Measurements from ENCODE around the gene LDHB. TPM values are rescaled to one million over a fixed set of nuclear protein-coding genes. Genes with fewer than 3 reads are reported as not detected.
"Not testable (repeated sequence)": the region's sequence is repeated elsewhere in the genome, so short reads cannot be mapped to it uniquely, and the experiment has no call there.

Gene LDHB
- total RNA-seq, 1 donor from 2014 or later = 775 TPM

DNA sequence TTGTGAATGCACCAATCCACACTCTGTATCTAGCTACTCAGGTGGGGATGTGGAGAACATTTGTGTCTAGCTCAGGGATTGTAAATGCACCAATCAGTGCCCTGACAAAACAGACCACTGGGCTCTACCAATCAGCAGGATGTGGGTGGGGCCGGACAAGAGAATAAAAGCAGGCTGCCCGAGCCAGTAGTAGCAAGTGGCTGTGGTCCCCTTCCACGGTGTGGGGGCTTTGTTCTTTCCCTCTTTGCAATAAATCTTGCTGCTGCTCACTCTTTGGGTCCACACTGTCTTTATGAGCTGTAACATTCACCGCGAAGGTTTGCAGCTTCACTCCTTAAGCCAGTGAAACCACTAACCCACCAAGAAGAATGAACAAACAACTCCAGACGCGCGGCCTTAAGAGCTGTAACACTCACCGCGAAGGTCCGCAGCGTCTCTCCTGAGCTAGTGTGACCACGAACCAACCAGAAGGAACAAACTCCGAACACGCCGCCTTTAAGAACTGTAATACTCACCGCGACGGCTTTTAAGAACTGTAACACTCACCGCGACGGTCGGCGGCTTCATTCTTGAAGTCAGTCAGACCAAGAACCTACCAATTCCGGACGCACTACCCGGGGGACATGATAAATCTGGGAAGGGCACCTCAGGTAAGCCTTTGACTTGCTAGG is 4.6 kb upstream of the LDHB start:
- FAIRE-seq (no peak), DNase-seq (ENCODE audit: low read depth) (no peak)
- Mint-ChIP-seq H3K4me3 (ENCODE audit: unreplicated experiment) (no peak overlapping the region), H3K27ac (ENCODE audit: unreplicated experiment) (no peak overlapping the region), H3K4me1 (ENCODE audit: low read depth, unreplicated experiment) (peaks cover 2% of the 10 kb centered on the region), H3K27me3 (ENCODE audit: low read depth, unreplicated experiment) (no peaks in the 10 kb centered on the region), H3K36me3 (ENCODE audit: low read depth, unreplicated experiment) (peaks cover 1% of the 10 kb centered on the region), H3K9me3 (ENCODE audit: unreplicated experiment) (no peaks in the 10 kb centered on the region)
- TF ChIP-seq, protein P1, sequence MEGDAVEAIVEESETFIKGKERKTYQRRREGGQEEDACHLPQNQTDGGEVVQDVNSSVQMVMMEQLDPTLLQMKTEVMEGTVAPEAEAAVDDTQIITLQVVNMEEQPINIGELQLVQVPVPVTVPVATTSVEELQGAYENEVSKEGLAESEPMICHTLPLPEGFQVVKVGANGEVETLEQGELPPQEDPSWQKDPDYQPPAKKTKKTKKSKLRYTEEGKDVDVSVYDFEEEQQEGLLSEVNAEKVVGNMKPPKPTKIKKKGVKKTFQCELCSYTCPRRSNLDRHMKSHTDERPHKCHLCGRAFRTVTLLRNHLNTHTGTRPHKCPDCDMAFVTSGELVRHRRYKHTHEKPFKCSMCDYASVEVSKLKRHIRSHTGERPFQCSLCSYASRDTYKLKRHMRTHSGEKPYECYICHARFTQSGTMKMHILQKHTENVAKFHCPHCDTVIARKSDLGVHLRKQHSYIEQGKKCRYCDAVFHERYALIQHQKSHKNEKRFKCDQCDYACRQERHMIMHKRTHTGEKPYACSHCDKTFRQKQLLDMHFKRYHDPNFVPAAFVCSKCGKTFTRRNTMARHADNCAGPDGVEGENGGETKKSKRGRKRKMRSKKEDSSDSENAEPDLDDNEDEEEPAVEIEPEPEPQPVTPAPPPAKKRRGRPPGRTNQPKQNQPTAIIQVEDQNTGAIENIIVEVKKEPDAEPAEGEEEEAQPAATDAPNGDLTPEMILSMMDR (IDR thresholded peaks at IDR 0.05; ENCODE audit: insufficient read depth, low read depth, low read length) = no peak
- TF ChIP-seq EZH2 (IDR thresholded peaks at IDR 0.05; ENCODE audit: insufficient read depth, low read length) = no peak
- H3K27ac ChIP-seq (ENCODE audit: low read depth, low read length) = no peak overlapping the region
- H4K20me1 ChIP-seq (ENCODE audit: insufficient read depth, low read length) = no peaks in the 10 kb centered on the region
- no peaks in the 10 kb centered on the region for H3K9me3 ChIP-seq (ENCODE audit: insufficient read depth, low read depth, low read length)
- no peak overlapping the region for H3K4me2 ChIP-seq (ENCODE audit: low read length)
- no peaks in the 10 kb centered on the region for H3K36me3 ChIP-seq (ENCODE audit: insufficient read depth, low read length)
- no peaks in the 10 kb centered on the region for H3K4me1 ChIP-seq (ENCODE audit: insufficient read depth, low read length)
- H2AFZ ChIP-seq (ENCODE audit: low read depth, low read length) = no peak overlapping the region
- H3K27me3 ChIP-seq (ENCODE audit: insufficient read depth, low read length) = no peaks in the 10 kb centered on the region
- H3K9ac ChIP-seq (ENCODE audit: low read length) = no peak overlapping the region
- H3K79me2 ChIP-seq (ENCODE audit: insufficient read depth, low read length) = peaks cover 6% of the 10 kb centered on the region
- no peak overlapping the region for H3K4me3 ChIP-seq (ENCODE audit: insufficient read depth, low read depth, low read length)

DNA sequence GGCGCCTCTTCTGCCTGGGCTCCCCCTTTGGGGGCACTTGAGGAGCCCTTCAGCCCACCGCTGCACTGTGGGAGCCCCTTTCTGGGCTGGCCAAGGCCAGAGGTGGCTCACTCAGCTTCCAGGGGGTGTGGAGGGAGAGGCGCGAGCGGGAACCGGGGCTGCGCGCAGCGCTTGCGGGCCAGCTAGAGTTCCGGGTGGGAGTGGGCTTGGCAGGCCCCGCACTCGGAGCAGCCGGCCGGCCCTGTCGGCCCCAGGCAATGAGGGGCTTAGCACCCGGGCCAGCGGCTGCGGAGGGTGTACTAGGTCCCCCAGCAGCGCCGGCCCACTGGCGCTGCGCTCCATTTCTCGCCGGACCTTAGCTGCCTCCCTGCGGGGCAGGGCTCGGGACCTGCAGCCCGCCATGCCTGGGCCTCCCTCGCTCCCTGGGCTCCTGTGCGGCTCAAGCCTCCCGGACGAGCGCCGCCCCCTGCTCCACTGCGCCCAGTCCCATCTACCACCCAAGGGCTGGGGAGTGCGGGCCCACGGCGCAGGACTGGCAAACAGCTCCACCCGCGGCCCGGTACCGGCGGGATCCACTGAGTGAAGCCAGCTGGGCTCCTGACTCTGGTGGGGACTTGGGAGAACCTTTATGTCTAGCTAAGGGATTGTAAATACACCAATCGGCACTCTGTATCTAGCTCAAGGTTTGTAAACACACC is 3.9 kb upstream of the LDHB start:
- H3K4me3 Mint-ChIP-seq (ENCODE audit: unreplicated experiment); H2AFZ ChIP-seq (ENCODE audit: low read depth, low read length); H3K4me3 ChIP-seq (ENCODE audit: insufficient read depth, low read depth, low read length); H3K4me2 ChIP-seq (ENCODE audit: low read length); H3K36me3 Mint-ChIP-seq (ENCODE audit: low read depth, unreplicated experiment); H3K4me1 Mint-ChIP-seq (ENCODE audit: low read depth, unreplicated experiment); H3K9ac ChIP-seq (ENCODE audit: low read length); H4K20me1 ChIP-seq (ENCODE audit: insufficient read depth, low read length); H3K9me3 ChIP-seq (ENCODE audit: insufficient read depth, low read depth, low read length); H3K4me1 ChIP-seq (ENCODE audit: insufficient read depth, low read length); H3K27ac Mint-ChIP-seq (ENCODE audit: unreplicated experiment); FAIRE-seq; H3K36me3 ChIP-seq (ENCODE audit: insufficient read depth, low read length); H3K27me3 ChIP-seq (ENCODE audit: insufficient read depth, low read length); DNase-seq (ENCODE audit: low read depth); H3K27me3 Mint-ChIP-seq (ENCODE audit: low read depth, unreplicated experiment); H3K9me3 Mint-ChIP-seq (ENCODE audit: unreplicated experiment); H3K27ac ChIP-seq (ENCODE audit: low read depth, low read length): not testable (repeated sequence)
- peaks cover 13% of the 10 kb centered on the region for H3K79me2 ChIP-seq (ENCODE audit: insufficient read depth, low read length)

DNA sequence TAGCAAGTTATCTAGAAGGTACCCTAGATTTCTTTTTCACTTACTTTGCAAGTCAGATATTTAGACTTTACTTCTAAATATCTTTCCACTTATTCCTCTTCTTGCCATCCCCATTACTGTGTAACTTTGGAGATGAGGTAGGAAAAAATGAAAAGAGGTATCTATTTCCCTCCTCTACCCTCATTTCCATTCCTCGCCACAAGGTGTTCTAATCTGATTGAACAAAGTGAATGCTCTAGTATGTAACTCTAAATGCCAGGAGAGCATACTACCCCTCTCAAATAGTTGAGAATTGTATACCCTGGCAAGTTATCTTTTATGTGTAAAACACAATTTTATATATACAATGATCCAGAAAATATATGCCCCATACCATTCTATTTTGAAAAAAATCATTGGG is 1.7 kb upstream of the LDHB start:
- Histone ChIP-seq H4K20me1 (ENCODE audit: insufficient read depth, low read length) (peaks cover 28% of the 10 kb centered on the region), H3K36me3 (ENCODE audit: insufficient read depth, low read length) (no peaks in the 10 kb centered on the region), H3K9me3 (ENCODE audit: insufficient read depth, low read depth, low read length) (no peaks in the 10 kb centered on the region), H3K9ac (ENCODE audit: low read length) (no peak overlapping the region), H3K79me2 (ENCODE audit: insufficient read depth, low read length) (peaks cover 34% of the 10 kb centered on the region), H3K4me2 (ENCODE audit: low read length) (no peak overlapping the region), H2AFZ (ENCODE audit: low read depth, low read length) (no peak overlapping the region), H3K27ac (ENCODE audit: low read depth, low read length) (no peak overlapping the region), H3K4me3 (ENCODE audit: insufficient read depth, low read depth, low read length) (no peak overlapping the region), H3K4me1 (ENCODE audit: insufficient read depth, low read length) (peaks cover 4% of the 10 kb centered on the region), H3K27me3 (ENCODE audit: insufficient read depth, low read length) (no peaks in the 10 kb centered on the region)
- TF ChIP-seq EZH2 (IDR thresholded peaks at IDR 0.05; ENCODE audit: insufficient read depth, low read length) = no peak
- TF ChIP-seq, protein P1 (IDR thresholded peaks at IDR 0.05; ENCODE audit: insufficient read depth, low read depth, low read length) = no peak
- Mint-ChIP-seq H3K9me3 (ENCODE audit: unreplicated experiment) (no peaks in the 10 kb centered on the region), H3K36me3 (ENCODE audit: low read depth, unreplicated experiment) (peaks cover 2% of the 10 kb centered on the region), H3K27ac (ENCODE audit: unreplicated experiment) (no peak overlapping the region), H3K27me3 (ENCODE audit: low read depth, unreplicated experiment) (no peaks in the 10 kb centered on the region), H3K4me1 (ENCODE audit: low read depth, unreplicated experiment) (peaks cover 6% of the 10 kb centered on the region), H3K4me3 (ENCODE audit: unreplicated experiment) (no peak overlapping the region)
- no peak for DNase-seq (ENCODE audit: low read depth)
- no peak for FAIRE-seq

Measured in astrocyte (in vitro differentiated cells and primary cell).